Measurements from ENCODE around the gene ZGRF1.
"Not testable (repeated sequence)": the region's sequence is repeated elsewhere in the genome, so short reads cannot be mapped to it uniquely, and the experiment has no call there.

ZGRF1 gene, protein sequence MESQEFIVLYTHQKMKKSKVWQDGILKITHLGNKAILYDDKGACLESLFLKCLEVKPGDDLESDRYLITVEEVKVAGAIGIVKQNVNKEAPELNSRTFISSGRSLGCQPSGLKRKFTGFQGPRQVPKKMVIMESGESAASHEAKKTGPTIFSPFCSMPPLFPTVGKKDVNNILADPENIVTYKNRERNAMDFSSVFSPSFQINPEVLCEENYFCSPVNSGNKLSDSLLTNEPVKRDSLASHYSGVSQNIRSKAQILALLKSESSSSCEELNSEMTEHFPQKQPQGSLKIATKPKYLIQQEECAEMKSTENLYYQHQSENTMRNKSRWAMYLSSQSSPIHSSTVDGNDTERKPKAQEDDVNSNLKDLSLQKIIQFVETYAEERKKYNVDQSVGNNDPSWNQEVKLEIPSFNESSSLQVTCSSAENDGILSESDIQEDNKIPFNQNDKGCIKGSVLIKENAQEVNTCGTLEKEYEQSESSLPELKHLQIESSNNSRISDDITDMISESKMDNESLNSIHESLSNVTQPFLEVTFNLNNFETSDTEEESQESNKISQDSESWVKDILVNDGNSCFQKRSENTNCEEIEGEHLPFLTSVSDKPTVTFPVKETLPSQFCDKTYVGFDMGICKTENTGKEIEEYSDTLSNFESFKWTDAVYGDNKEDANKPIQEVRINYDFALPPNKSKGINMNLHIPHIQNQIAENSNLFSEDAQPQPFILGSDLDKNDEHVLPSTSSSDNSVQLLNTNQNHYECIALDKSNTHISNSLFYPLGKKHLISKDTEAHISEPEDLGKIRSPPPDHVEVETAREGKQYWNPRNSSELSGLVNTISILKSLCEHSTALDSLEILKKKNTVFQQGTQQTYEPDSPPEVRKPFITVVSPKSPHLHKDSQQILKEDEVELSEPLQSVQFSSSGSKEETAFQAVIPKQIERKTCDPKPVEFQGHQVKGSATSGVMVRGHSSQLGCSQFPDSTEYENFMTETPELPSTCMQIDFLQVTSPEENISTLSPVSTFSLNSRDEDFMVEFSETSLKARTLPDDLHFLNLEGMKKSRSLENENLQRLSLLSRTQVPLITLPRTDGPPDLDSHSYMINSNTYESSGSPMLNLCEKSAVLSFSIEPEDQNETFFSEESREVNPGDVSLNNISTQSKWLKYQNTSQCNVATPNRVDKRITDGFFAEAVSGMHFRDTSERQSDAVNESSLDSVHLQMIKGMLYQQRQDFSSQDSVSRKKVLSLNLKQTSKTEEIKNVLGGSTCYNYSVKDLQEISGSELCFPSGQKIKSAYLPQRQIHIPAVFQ (N-terminal part only)

DNA sequence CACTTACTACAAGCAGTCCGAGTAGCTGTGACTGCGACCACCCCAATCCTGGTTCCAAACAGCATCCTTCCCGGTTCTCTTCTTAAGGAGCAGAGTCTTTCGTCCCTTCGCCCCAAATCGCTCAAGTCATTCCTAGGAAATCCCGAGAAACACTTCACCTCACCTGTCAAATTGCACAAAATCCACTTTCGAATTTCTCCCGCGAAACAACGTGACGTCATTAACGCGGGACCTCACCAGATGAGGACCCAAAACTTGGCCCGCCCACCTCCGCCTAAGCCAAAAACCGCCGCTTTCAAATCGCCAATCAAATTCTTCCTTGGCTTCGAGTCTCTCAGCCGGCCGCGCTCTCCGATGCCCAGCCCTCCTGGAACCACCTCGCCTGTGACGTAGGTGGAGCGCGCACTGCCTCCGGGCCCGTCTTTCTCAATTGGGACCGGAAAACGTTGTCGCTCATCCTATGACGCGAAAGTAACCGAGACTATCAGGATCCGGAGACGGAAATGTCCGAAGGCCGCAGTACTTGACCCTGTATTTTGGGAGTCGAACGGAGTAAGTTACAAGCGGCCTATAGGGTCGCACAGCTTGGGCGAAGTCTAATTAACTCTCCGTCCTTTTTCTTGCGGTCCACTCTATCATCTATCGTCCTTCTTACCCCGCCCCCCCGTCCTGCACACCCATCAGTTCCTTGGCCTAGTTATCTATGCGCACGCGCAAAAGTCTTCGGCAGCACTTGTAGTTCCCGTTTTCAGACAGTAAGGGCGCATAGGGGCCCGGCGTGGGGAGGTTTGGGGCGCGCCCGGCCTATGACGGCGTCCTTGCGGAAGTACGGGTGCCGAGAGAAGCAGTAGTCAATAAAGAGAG, at the start of gene ZGRF1, which contains the start of gene LARP7:
Gene ZGRF1, minus strand, starts transcription at position 222 of the 864 bp plus-strand sequence. CDS start 3,733 bp downstream, outside the sequence.
Gene LARP7, plus strand, starts transcription at position 456 of the 864 bp plus-strand sequence. CDS start 7,527 bp downstream, outside the sequence.
- peak; percentile 93 to 100 (median 98) for DNase-seq

DNA sequence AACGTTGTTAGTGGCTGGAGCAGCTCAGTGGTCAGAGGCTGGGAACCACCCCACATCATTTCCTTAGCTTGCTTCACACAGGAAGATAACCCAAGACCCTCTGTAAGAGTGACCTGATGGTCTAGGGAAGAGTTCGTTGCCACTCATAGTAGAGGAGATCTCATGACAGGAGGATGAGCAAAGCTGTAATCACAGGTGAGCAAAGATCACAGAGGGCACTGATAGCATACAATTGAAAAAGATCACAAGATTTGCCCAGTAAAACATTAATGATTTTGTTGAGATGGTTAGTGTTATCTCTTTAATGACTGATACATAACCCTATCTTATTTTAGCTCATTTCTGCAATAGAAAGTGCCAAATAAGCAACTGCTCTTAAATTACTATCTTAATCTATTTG, 44.3 kb upstream of the ZGRF1 start:
- no peak for DNase-seq

DNA sequence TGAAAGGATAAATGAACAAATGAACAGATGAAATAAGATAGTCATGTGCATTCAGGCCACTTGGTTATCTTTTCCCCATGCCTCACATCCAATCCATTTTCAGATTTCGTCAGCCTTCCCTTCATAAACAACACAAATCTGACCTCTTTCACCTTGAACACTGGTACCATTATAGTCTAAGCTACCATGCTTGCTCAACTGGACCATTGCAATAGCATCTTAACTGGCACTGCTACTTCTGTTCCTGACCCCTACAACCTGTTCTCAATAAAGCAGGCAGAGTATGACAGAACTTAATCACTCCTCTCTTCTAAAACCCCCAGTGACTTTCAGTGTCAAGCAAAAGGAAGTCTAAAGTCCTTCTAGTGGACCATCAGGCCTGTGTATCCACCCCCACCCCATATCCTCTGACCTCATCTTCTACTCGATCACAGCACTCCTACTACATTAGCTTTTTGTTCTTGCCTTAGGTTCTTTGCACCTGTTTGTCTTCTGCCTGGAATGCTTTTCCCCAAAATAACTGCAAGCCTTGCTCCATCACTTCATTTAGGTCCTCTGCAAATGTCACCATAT, 40.9 kb upstream of the ZGRF1 start:
- DNase-seq: no peak

DNA sequence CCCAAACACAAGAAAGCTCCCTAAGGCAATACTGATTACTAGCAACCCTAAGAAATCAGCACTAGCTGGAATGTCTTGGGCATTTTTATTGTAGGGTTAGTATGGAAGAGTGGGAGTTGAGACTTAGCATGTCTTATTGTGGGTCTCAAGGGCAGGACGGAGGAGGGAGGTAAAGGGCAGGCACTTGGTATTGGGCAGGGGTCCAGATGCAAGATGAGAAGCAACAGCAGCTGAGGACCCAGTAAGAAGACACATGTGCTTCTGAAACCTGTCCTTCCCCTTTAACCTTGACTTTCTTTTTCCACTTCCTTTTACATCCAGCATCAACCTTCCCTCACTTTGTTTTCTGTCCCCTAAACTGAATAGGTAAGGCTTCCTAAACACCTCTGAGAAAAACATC, 37.7 kb upstream of the ZGRF1 start:
- no peak for DNase-seq

DNA sequence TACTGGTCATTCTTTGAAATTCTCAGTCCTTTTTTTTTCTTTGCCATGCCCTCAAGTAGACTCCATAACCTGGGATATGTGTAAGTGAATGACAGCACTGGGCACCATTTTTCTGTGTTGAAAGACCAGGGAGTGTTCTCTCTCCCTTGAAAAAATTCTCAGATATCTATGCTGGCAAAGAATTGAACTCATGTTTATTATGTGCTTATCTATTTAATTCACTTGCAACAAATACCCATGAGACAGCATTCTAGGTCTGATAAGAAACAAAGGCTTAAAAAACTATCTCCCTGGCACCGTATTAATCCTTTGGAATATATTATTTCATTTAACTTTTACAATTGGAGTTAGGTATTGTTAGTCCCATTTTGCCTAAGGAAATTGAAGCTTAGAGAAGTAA, 37.0 kb upstream of the ZGRF1 start:
- no peak for DNase-seq

DNA sequence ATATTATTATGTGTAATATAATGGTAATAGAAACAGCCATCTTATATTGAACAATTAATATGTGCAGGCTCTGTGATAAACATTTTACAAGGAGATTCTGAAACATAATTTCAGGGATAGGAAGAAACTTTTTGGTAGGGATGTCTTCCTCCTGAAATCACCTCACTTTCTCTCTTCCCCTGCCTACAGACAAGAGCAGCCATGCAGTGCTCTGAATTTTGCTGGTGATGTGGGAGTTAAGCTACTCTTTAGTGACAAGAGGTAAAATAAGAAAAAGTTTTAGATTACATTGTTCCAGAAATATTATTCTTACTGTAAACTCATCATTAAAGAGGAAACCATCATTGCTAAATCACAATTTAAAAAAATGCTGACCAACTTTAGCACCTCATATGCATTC, 36.4 kb upstream of the ZGRF1 start:
- DNase-seq: no peak

DNA sequence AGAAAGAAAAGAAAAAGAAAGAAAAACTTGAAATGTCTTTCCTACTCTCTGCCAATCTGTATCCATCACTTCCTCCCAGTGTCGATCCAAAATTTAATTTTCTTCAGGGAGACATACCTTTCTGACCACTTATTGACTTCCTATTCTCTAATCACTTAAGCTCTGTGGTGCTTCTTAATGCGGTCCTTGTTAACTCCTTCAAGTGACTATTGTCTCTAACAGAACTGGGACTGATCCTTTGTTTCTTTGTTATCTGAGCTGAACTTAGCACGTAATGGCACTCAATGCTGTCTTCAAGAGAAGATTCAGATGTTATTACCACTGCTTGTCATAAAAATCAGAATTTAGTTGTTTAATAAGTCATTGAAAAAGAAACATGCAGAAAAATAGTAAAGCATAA, 31.4 kb upstream of the ZGRF1 start:
- no peak for DNase-seq

DNA sequence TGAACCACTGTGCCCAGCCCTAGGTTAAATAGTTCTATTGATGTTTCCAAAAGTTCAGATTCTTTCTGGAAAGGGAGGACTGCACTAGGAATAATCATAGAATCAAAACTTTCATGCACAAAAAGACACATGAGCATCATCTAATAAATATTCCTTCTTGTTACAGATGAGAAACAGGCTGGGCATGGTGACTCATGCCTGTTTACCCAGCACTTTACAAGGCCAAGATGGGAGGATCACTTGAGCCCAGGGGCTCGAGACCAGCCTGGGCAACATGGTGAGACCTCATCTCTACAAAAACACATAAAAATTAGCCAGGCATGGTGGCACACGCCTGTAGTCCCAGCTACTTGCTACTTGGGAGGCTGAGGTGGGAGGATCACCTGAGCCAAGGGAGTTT, 27.9 kb upstream of the ZGRF1 start:
- DNase-seq: no peak

DNA sequence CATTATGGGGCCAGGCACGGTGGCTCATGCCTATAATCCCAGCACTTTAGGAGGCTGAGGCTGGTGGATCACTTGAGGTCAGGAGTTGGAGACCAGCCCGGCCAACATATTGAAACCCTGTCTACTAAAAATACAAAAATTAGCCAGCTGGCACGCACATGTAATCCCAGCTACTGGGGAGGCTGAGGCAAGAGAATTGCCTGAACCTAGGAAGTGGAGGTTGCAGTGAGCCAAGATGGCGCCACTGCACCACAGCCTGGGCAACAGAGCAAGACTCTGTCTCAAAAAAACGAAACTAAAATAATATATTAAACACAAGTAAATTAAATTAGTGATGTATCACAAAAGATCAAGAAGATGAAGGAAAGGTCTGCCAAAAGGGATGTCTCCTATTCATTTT, 19.4 kb upstream of the ZGRF1 start:
- not testable (repeated sequence) for DNase-seq

DNA sequence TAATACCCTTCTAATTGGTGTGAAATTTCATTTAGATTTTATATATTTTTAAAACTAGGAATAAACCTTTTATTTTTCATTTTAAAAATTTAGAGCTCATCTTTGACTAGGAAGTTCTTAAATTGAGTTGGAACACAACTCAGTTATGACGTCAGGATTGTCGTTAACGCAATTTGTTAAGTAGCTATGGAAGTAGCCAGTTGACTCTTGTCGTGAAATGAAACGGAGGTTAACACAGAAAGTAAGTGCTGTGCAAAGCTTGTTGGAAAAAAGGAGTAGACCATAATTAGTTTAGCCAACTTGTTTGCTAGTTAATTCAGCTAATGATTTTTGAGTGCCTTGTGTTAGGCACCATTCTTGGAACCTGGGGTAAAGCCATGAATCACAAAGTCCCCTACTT, 18.6 kb upstream of the ZGRF1 start:
- DNase-seq: no peak

DNA sequence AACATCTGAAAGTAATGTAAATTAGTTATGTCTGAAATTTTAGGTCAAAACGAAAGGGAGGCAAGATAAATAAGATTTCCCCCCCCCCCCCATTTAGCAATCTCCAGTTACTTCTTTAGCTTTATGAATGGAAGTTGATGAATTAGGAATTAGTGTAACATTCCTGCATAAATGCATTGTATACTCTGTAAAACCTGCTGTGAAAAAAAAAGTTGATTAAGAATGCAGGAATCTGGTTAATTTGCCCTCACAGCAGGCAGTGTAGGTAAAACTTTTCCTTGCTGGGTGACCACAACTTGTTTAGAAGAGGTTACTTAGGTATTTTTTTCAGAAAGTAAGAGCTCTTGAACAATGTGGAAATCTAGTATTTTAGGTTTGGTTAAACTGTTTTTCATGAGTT, 15.5 kb upstream of the ZGRF1 start:
- DNase-seq: no peak

DNA sequence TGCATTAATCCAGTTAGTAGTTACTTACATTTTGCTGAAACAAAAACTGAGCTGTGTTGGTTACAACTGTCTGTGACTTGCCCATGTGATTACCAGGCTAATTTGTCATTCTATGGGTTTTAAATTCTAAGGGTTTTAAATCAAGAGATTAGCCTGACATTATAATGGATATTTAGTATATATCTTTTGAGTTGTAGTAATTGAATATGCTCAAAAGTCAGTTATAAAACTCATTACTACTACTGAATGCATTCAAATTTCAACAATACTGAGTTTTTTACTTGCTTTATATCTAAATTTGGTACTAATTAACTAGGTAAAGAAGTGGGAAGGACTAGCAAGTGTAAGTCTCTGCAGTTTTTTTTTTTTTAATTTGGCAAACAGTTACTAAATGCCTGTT, 14.9 kb upstream of the ZGRF1 start:
- no peak for DNase-seq

DNA sequence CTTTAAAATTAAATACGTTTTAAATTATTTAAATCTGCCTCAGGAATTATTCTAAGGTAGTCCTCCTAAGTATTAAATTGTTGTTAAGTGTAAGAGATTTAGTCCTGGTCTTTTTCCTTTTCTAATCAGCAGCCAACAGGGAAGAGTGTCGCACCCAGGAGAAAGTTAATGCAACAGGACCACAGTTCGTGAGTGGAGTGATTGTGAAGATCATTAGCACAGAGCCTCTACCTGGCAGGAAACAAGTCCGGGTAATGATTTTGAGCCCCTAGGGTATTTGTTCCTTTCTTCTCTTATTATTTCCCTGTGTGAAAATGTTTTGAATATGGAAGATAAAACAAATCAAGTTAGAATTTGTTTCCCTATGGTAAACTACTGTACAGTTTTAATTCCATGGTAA, 13.6 kb upstream of the ZGRF1 start:
- no peak for DNase-seq

DNA sequence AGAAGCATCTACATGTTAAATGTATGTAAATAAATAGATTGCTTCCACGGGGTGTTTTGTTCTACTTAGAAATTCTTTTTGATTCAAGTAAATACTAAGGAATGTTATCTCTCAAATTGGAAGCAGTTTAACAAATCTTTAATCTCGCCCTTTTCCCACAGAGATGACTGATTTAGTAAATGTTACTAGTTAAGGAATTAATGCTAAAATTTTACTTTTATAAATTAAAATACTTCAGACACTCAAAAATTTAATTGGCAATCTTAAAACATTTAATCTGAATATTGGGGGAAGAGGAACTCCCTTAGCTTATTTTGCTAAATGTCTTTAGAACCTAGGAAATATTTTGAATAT, 12.3 kb upstream of the ZGRF1 start:
- DNase-seq: no peak

DNA sequence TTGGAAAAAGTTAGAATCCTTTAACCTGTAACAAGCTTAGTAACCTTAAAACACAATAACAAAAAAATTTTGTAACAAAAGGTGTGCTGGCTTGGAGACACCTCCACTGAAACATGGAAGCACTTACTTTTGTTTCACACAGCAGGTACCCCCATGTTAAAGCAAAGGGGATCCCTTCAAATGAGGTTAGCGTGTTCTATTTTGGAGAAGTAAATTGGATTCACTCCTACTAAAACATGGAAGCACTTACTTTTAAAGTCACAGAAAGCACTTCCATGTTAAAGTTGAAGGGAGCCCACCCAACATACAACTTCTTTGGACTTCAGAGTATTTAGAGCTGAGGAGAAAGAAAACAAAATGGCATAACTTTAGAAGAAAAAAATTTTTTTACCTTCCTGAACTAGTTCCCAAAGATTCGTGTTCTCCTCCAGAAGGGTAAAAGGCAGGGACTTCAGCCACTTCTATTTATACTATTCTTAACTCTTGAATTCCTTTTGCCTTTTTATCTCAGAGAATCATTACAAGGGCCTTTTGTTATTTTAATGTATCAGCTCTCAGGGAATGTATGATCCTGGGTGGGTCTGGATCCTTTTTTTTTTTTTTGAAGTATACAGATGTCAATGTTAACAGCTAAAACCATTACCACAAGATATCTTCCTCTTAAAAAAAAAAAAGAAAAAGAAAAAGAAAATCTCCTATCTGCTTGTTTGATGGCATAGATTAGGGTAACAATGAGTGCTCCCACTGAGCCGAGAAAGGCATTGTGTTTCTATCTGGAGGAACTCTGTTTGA, 11.8 kb upstream of the ZGRF1 start:
- DNase-seq: no peak

DNA sequence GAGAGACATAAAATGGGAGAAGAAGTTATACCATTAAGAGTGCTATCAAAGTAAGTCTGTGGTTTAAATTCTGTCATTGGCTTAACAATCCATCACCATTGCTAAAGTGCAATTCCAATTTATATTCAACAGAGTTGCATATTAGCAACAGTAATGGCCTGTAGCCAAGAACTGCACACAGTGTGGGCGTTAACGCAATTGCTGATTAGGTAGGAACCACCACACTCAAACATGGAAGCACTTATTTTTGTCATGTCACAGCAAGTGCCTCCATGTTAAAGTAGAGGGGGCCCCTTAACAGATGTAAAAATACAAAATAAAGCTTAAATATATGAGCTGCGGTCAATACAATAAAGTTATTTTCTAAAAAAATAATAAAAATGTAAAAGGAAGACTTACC, 11.1 kb upstream of the ZGRF1 start:
- no peak for DNase-seq

DNA sequence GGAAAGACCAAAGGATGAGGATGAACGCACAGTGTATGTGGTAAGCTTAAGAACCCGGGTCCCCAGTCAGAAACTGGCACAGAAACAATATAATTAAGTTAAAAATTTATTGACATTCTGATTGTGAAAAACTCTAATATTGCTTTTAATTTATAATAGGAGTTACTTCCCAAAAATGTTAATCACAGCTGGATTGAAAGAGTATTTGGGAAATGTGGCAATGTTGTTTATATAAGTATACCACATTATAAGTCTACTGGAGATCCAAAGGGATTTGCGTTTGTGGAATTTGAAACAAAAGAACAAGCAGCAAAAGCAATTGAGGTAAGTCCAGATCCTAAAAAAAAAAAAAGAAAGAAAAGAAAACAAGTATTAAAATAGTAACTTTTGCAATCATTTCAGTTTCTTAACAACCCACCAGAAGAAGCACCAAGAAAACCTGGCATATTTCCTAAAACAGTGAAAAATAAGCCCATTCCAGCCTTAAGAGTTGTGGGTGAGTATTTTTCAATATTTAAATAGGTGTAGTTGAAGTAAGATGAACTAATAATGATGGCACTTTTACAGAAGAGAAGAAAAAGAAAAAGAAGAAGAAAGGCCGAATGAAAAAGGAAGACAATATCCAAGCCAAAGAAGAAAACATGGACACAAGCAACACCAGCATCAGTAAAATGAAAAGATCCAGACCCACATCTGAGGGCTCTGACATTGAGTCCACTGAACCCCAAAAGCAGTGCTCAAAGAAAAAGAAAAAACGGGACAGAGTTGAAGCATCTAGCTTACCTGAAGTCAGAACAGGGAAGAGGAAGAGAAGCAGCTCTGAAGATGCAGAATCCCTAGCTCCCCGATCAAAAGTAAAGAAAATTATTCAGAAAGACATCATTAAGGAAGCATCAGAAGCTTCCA, 10.2 kb upstream of the ZGRF1 start:
- DNase-seq: no peak

Measured in amygdala (tissue), 56 donors.